Lower leg skin (tissue), 4 donors: Measurements from ENCODE around the gene PXK. TPM values are rescaled to one million over a fixed set of nuclear protein-coding genes. Genes with fewer than 3 reads are reported as not detected.

Source experiments
- DNase-seq, 2 donors: peaks; one replicate each; pipeline ENCODE4 v3.0.0-alpha.2; 2019; ENCODE audit warnings: low spot score in 2 of 2
- H3K4me3 ChIP-seq: fragments of 200-600 bp; sonication (generic); 2 replicates; pipeline ENCODE4 v1.5.1; 2017; ENCODE audit warnings: mild to moderate bottlenecking, low read depth; ENCODE audit not compliant: poor library complexity, severe bottlenecking
- CTCF ChIP-seq, 3 donors: fragments of 450-650 bp; IDR thresholded peaks; one replicate each; pipeline ENCODE4 v1.5.1; 2016; ENCODE audit warnings: antibody characterized with exemption in 3 of 3, mild to moderate bottlenecking in 3 of 3, moderate library complexity in 2 of 3
- POLR2A ChIP-seq, 2 donors: fragments of 450-650 bp; IDR thresholded peaks; one replicate each; pipeline ENCODE4 v1.6.1; 2016 to 2017; ENCODE audit warnings: antibody characterized with exemption in 2 of 2, mild to moderate bottlenecking in 1 of 2, moderate library complexity in 1 of 2
- WGBS, 2 donors: methylation state at CpG; one replicate each; pipeline ENCODE4 v1.1.5; 2018; 5-methylcytosine and 5-hydroxymethylcytosine counted together
- intact Hi-C: fragments of 100-400 bp; cut with DNase I; formaldehyde crosslinking; loops from one replicate; pipeline ENCODE4 v1.15.0; 2023; ENCODE audit warnings: low total_unique reads
- total RNA-seq, 4 donors: library from RNA; depleted of rRNA; stranded (reverse); fragments of >200 nt; gene quantifications; one replicate each; pipeline ENCODE4 v1.1.0, GENCODE V29; 2016

Gene PXK
- total RNA-seq, 4 donors from 2014 or later: 19.4 to 27.7 (median 23.9) TPM

DNA sequence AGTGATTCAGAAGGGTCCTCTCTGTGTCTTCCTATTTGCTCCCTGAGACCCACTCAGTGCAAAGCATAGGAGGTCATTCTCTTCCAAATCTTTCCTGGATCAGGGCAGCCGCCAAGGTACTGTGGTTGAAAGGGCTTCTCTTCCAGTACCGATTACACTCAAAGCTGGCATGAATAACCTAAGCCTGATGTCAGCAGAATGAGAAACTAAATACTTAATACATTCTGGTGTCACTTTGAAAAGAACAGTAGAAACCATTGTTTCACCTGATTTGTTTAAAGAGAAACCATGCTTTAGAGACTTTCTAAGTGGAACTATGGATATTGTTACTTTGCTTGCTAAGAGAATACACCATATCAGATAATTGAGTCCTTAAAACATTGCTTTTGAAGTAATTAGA, 50.8 kb downstream of the PXK start:
- no peak overlapping the region for H3K4me3 ChIP-seq
- no peak for DNase-seq
- TF ChIP-seq CTCF (IDR thresholded peaks at IDR 0.05): no peak
- no peak for TF ChIP-seq POLR2A (IDR thresholded peaks at IDR 0.05)
- intact Hi-C loops: no loop called here
- WGBS, 2 donors: 33 to 43% methylated on average over 2 of the region's 2 CpGs

DNA sequence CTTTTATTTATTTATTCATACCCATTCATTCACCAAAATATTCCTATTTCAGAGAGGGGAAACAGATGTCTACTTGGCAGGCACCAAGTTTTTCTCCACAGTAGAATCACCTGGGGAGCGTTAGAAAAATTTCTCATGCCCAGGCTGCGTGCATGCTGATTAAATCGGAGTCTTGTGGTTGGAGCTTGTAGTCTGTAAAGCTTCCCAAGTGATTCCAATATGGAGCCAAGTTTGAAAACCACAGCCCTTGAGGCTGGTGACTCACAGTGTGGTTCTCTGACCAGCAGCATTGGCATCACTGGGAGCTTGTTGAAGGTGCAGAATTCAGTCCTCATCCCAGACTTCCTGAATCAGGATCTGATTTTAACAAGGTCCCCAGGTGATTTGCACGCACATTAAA, 51.2 kb downstream of the PXK start:
- WGBS, 2 donors: 27 to 49% methylated on average over 4 of the region's 4 CpGs
- intact Hi-C loops: no loop called here
- no peak overlapping the region for H3K4me3 ChIP-seq
- DNase-seq: peak in 1 of 2 donors; percentile 72
- TF ChIP-seq POLR2A (IDR thresholded peaks at IDR 0.05) (no peak), CTCF (IDR thresholded peaks at IDR 0.05) (no peak)

DNA sequence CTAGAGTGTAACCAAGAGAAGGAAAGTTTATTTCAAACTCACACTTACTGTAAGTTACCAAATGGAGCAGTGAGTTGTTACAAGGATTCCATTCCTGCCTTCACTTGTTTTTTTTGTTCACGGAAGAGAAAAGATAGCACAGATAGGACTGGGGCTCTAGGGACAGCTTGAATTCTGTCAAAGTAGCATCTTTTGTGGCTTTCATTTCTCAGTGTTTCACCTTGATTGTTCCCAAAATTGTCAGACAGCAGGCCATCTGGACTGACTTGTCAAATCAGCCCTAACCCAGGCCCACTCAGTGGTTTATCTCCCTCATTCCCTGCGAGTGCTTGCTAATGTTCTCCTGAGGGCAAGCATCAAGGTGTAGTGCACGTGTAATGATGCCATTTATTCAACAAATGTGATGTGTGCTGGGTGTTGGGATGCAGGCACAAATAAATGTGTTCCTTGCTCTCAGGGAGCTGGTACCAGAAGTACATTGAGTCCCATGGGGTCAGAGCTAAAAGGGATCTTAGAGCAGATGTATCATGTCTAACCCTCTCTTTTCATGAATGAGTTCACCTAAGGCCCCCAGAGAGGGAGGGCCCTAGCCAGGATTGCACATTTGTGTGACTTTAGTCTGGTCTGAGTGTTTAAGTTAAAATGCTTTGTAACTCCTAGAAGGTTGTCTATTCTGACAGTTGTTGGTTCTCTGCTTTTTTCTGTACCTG, 51.8 kb downstream of the PXK start:
- no peak for DNase-seq
- 60 to 80% methylated on average over 3 of the region's 3 CpGs for WGBS, 2 donors
- intact Hi-C loops: no loop called here
- TF ChIP-seq POLR2A (IDR thresholded peaks at IDR 0.05): no peak
- no peak for TF ChIP-seq CTCF (IDR thresholded peaks at IDR 0.05)
- no peak overlapping the region for H3K4me3 ChIP-seq

GRCh38 chr3:58386626-58387365, 54.1 kb downstream of the PXK start:
- H3K4me3 ChIP-seq: no peak overlapping the region
- WGBS, 2 donors: 43 to 60% methylated on average over 3 of the region's 3 CpGs
- intact Hi-C loops: no loop called here
- no peak for TF ChIP-seq POLR2A (IDR thresholded peaks at IDR 0.05)
- TF ChIP-seq CTCF (IDR thresholded peaks at IDR 0.05): no peak
- peak in 1 of 2 donors; percentile 47 for DNase-seq

GRCh38 chr3:58387650-58388546, 55.2 kb downstream of the PXK start:
- TF ChIP-seq CTCF (IDR thresholded peaks at IDR 0.05) (no peak), POLR2A (IDR thresholded peaks at IDR 0.05) (no peak)
- WGBS, 2 donors: 57 to 60% methylated on average over 6 of the region's 6 CpGs
- DNase-seq: no peak
- intact Hi-C loops: no loop called here
- H3K4me3 ChIP-seq: no peak overlapping the region
